HG03175 (cell line): Measurements from ENCODE around the gene SYNPO2.

Experiments
- ATAC-seq: cut with Tn5 transposase; IDR thresholded peaks from one replicate; pipeline ENCODE4 v1.9.1; 2021; ENCODE audit warnings: mild to moderate bottlenecking, moderate library complexity; ENCODE audit not compliant: unreplicated experiment

Gene SYNPO2

GRCh38 chr4:118881512-118882146 lies 7.0 kb upstream of the SYNPO2 start:
- ATAC-seq: no peak

GRCh38 chr4:118883861-118884260 lies 4.8 kb upstream of the SYNPO2 start:
- no peak for ATAC-seq

DNA sequence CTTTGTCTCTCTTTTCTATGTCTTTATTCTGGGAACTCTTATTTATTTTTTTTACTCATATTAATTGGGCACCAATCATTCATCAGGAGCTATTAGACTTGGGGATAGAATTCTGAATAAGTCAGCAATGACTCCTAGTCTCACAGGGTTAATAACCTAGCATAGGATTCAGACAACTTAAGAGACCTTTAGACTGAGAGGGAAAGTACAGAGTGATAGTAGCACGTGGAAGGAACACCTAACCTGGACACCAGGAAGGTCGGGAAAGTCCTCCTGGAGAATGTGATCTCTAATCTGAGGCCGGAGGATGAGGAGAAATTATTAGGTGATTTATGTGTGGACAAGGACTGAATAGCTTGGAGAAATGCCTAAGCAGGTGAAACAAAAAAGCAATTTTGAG lies 3.9 kb upstream of the SYNPO2 start:
- no peak for ATAC-seq

GRCh38 chr4:118889312-118889691 lies 648 bp downstream of the SYNPO2 start:
- no peak for ATAC-seq

- ATAC-seq: no peak
Observed at GRCh38 chr4:118894034-118894433, 5.4 kb downstream of the SYNPO2 start.

DNA sequence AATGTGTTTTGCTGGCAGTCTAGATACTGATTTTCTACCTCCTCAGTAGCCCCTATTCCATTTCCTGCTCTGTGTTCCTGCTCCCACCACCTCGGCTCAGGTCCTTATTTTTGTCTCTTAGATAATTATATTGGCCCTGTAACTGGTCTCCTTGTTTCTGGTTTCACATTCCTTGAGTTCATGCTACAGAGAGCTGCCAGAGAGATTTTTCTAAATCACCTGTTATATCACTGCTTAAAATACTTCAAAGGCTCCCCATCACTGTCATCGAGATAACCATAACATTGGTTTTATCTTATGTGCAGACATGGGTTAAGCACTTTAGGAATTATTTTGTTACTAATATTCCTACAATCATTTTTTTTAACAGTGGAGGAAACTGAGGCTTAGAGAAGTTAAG lies 9.6 kb downstream of the SYNPO2 start:
- no peak for ATAC-seq

GRCh38 chr4:118898684-118899138 lies 10.1 kb downstream of the SYNPO2 start:
- ATAC-seq: no peak

GRCh38 chr4:118904418-118904817 lies 15.8 kb downstream of the SYNPO2 start:
- no peak for ATAC-seq

DNA sequence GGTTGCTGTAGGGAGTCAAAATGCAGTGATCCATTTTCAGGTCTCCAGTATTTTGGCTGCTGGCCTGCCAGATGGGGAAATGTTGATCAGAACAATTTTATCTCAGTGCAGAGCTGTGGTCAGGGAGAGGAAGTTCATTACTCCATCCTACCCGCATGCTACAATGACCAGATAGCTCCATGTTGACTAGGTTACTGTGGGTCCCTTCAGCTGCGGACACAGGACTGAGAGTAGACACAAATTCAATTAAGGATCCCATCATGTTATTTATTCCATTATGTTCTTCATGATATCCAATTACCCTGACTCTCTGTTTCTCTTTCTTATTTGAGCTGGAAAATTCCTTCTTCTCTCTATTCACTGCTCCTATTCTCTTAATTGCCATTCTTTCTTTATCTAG lies 16.3 kb downstream of the SYNPO2 start:
- ATAC-seq: no peak

DNA sequence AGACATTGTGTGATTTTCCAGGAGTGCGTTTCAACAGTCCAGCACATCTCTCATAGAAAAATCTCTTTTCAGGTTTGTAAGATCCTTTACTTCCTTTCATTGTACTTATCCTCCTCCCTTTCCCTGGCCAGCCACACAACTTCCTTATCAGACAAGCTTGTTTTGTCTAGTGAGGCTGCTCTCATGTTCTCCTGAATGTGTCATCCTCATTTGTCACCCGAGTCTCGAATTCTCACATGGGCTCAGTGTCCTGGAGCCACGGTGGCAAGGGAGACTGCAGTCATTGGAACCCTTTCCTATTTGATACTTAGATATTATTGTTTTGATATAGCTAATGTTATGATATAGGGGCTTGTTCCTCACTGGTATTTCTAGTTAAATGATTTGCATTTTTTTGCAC lies 16.9 kb downstream of the SYNPO2 start:
- no peak for ATAC-seq

DNA sequence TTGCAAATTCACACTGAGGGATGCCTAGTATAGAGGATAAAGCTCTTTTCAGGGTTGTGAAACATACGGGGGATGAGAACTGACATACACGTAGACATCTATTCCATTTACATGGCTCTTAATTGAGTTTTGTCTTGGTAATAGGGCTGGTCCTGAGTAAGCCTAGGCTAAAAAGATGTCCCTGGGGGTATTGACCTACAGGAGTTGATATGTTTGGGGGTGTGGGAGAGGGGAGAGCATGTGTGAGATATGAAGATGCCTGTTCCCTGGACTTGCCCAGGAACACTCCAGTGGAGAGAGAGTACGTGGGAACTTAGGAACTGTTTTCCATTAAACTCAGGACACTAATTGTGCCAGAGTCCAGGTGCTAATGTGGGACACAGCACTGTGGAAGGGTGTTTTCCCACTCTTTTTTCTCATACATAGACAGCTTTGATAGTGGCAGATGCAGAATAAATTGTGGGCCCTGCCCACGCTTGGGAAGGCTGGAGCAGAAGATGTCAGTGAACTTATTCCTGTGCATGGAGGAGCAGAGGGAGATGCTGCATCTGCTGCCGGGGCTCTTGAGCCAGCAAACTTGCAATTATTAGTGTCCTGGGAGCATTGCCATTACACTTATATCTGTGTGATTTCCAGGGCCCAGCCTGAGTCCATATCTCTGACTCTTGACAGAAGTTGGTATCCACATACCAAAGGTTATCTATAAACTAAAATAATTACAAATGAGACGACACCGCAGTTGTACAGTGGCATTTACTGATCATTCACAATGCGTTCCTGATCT lies 20.7 kb downstream of the SYNPO2 start:
- ATAC-seq: no peak

- no peak for ATAC-seq
Observed at GRCh38 chr4:118910221-118910620, 21.6 kb downstream of the SYNPO2 start.

GRCh38 chr4:118911238-118911703 lies 22.6 kb downstream of the SYNPO2 start:
- no peak for ATAC-seq

GRCh38 chr4:118915468-118915867 lies 26.8 kb downstream of the SYNPO2 start:
- ATAC-seq: no peak

DNA sequence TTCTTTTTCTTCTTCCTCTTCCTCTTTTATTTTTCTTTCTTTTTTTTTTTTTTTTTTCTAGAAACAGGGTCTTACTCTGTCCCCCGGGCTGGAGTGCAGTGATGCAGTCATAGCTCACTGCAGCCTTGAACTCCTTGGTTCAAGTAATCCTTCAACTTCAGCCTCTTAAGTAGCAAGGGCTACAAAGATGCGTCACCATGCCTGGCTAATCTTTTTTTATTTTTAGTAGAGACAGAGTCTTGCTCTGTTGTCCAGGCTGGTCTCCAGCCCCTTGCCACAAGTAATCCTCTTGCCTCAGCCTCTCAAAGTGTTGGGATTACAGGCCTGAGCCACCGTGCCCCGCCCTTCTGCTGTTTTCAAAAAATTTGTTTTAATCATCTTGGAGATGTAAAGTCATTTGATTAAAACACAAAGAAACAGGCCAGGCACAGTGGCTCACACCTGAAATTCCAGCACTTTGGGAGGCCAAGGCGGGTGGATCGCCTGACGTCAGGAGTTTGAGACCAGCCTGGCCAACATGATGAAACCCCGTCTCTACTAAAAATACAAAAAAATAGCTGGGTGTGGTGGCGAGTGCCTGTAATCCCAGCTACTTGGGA lies 28.1 kb downstream of the SYNPO2 start:
- no peak for ATAC-seq

DNA sequence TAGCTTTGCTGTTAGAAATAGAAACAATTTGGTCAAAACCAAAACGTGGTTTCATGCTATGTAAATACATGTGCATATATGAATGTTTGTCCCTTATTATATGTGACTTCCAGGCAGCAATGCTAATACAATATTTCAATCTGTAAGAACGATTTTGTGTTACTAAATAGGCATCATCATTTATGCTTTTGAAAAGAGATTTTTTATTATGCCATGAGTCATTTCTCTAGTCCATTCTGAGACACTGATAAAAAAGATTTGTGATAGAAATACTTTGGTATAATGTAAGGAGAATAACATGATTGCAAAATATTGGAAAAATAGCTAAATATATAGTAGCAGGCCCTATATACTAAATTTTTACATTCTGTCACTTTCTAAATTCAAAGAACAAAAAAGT lies 28.9 kb downstream of the SYNPO2 start:
- ATAC-seq: no peak

DNA sequence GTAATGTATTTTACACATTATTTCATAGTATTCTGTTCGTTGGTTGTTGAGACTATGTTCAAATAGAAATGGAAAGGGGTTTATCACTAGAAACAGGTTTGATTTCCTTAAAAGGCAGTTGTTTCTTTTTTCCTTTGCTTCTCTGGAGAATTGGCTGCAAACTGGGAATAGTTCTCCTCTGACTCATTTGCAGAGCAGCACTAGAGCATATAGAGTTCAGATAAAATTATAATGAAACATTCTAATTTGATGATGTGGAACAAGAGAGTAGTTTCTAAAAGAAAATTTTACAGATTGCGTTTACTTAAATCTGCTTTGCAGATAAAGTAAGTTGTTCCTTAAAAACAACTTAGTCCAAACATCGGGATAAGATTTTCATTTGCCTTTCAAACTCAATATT lies 29.7 kb downstream of the SYNPO2 start:
- no peak for ATAC-seq

DNA sequence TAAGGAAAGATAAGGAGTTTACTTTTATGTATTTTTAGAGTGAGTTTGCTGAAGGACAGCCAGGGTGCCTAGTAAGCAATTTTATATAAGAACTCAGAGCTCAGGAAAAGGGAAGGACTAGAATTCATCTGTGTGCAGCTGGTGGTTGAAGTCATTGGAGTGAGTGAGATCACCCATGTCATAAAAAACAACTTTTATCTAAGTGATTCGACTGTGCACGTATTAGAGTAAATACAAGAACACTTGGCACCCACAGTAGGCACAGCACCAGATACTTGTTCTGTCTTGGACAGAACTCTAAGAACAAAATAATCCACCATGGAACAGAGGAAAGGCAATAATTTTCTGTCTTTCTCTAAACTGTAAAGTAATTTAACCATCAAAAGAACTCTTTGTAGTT lies 31.6 kb downstream of the SYNPO2 start:
- ATAC-seq: no peak

GRCh38 chr4:118921786-118922185 lies 33.1 kb downstream of the SYNPO2 start:
- no peak for ATAC-seq

DNA sequence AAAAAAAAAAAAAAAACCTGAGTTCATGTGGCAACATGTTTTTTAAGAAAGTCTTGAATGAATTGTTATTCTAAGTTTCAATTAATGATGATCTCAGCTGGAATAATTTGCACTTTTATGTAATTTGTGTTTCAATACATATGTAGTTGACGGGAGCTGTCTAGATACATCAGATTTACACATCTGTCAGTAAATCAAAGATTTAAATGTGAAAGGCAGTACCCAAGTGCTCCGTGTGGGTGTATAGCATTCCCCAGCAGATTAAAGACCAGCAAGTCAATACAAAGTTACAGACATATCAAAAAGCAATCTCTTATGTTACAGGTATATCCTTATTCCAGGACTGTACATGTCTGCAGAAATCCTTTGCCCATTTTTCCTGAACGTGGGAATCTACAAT lies 35.2 kb downstream of the SYNPO2 start:
- no peak for ATAC-seq

DNA sequence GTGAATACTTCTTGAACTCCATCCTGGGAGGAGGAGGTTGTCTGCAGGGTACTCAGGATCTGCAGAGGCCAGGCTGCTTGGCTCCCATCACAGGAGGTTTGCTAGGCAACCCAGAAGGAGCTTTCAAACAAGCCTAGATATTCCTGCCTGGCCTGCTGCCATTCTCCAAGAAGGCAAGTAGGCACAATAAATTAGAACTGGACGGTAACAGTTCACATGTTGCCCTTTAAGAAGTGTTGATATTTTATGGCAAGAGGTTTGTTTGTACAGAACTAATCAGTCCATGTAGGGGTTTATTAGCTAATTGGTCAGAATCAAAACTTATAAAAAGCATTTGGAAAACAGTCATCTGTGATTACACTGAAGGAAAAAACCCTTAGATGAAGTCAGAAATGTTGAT lies 39.3 kb downstream of the SYNPO2 start:
- ATAC-seq: no peak

DNA sequence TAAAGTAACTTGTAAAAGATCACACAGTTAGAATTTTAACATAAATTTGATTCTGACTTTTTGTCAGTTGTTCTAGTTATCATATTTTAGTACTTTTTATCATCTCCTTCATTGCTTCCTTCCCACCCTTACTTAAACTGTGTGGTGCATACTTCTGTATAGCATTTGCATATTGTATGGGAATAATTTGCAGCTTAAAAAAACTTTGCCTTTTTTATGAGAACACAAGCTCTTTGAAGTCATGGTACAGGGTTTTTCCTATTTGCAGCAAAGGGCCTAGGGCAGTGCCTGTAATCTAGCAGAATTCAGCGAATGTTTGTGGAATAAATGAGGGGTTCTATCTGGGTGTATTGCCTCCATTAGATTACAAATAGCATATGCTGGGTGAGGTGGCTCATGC lies 41.6 kb downstream of the SYNPO2 start:
- ATAC-seq: no peak
